Spleen (tissue), 11 donors: ENCODE results near the gene CNOT3. TPM values are rescaled to one million over a fixed set of nuclear protein-coding genes. Genes with fewer than 3 reads are reported as not detected.

Experiments used
- DNase-seq: peaks from one replicate; pipeline ENCODE4 v3.0.0-alpha.2; 2020
- H3K27ac ChIP-seq, 8 donors: fragments of 200-600 bp; sonication (generic) in 7 of 8; 1 replicate in 4 of 8; 2 replicates in 4 of 8; pipeline versions ENCODE4 v1.5.0 to v1.8.0; 2016 to 2021; ENCODE audit warnings: inconsistent platforms in 4 of 8, mild to moderate bottlenecking in 4 of 8, moderate library complexity in 1 of 8
- H3K27me3 ChIP-seq, 7 donors: fragments of 200-600 bp; sonication (generic) in 6 of 7; replicated peaks in 1 of 7; 1 replicate in 4 of 7; 2 replicates in 3 of 7; pipeline versions ENCODE4 v1.5.0 to v1.8.0; 2016 to 2021; ENCODE audit warnings: inconsistent platforms in 3 of 7, mild to moderate bottlenecking in 1 of 7
- H3K36me3 ChIP-seq, 6 donors: fragments of 200-600 bp; sonication (generic) in 5 of 6; 1 replicate in 4 of 6; 2 replicates in 2 of 6; pipeline versions ENCODE4 v1.5.0 to v1.8.0; 2016 to 2021; ENCODE audit warnings: inconsistent platforms in 2 of 6
- H3K4me1 ChIP-seq, 6 donors: fragments of 200-600 bp; sonication (generic) in 5 of 6; 1 replicate in 3 of 6; 2 replicates in 3 of 6; pipeline versions ENCODE4 v1.5.0 to v1.8.0; 2016 to 2021; ENCODE audit warnings: inconsistent platforms in 3 of 6
- H3K4me3 ChIP-seq, 8 donors: fragments of 200-600 bp; sonication (generic) in 7 of 8; 1 replicate in 4 of 8; 2 replicates in 4 of 8; pipeline versions ENCODE4 v1.5.0 to v1.8.0; 2016 to 2021; ENCODE audit warnings: inconsistent platforms in 4 of 8, mild to moderate bottlenecking in 4 of 8, moderate library complexity in 2 of 8
- H3K9me3 ChIP-seq, 8 donors: fragments of 200-600 bp; sonication (generic) in 7 of 8; 1 replicate in 4 of 8; 2 replicates in 4 of 8; pipeline versions ENCODE4 v1.5.0 to v1.8.0; 2016 to 2021; ENCODE audit warnings: inconsistent platforms in 4 of 8
- CTCF ChIP-seq, 11 experiments: fragments of 200-600 bp in 7 of 11; fragments of 450-650 bp in 4 of 11; sonication (generic) in 4 of 11; IDR thresholded peaks in 8 of 11; conservative IDR thresholded peaks in 3 of 11; 1 replicate in 7 of 11; 2 replicates in 4 of 11; pipeline versions ENCODE4 v1.4.0 to v1.8.0; 2016 to 2021; ENCODE audit warnings: antibody characterized with exemption in 11 of 11, inconsistent platforms in 4 of 11, mild to moderate bottlenecking in 1 of 11
- POLR2A ChIP-seq, 3 donors: fragments of 450-650 bp; IDR thresholded peaks; one replicate each; pipeline ENCODE4 v1.5.1; 2017; ENCODE audit warnings: antibody characterized with exemption in 3 of 3, mild to moderate bottlenecking in 1 of 3
- POLR2AphosphoS5 ChIP-seq, 3 donors: sonication (generic); formaldehyde crosslinking; IDR thresholded peaks; one replicate each; pipeline ENCODE4 v1.5.1; 2017; ENCODE audit warnings: antibody characterized with exemption in 3 of 3
- WGBS, 5 donors: extraction: QIAGEN DNeasy Blood & Tissue Kit in 3 of 5; methylation state at CpG; one replicate each; pipeline versions ENCODE4 v1.1.5 to v1.1.7; 2013 to 2018; 5-methylcytosine and 5-hydroxymethylcytosine counted together
- intact Hi-C: fragments of 100-400 bp; cut with DNase I; formaldehyde crosslinking; loops from one replicate; pipeline ENCODE4 v1.15.0; 2023; ENCODE audit warnings: low total_unique reads
- polyA plus RNA-seq, 3 donors: library from polyadenylated mRNA; stranded (reverse); fragments of 200-250 nt; gene quantifications; one replicate each; pipeline ENCODE4 v1.2.1, GENCODE V29; 2013
- total RNA-seq, 7 donors: library from RNA; depleted of rRNA in 3 of 7; stranded (reverse); fragments of >200 nt in 3 of 7; fragmentation: NEBNext Ultra II Directional in 4 of 7; extraction: Animal tissue kit (Norgen Biotek cat#: 25700) in 4 of 7; gene quantifications; one replicate each; pipeline versions ENCODE4 v1.1.0 to v1.2.1, GENCODE V29; 2016 to 2021
- donor health status: healthy with polysubstance abuse.
- donor health status: DM: no; HTN: no; CAD: no; lungs with moderate emphysema.
- donor health status: DM: no; HTN: no; CAD: no.
- donor health status: Bipolar disorder and iron deficiency.
- donor health status: healthy.
- donor health status: DM: no; HTN: no; CAD: no.
- donor health status: DM: yes; HTN: yes; CAD: no.

Gene CNOT3
- total and polyA plus RNA-seq, 10 donors = 17.7 to 56.1 (median 42.8) TPM

GRCh38 chr19:54100561-54100960, 37.0 kb upstream of the CNOT3 start, which contains the start of gene OSCAR:
Gene OSCAR, minus strand, starts transcription at chr19:54100803. Its CDS starts 11 bp downstream, at chr19:54100792.
- Histone ChIP-seq H3K36me3 (peaks cover 0 to 14% (median 2%) of the 10 kb centered on the region in 6 donors), H3K9me3 (no peaks in the 10 kb centered on the region), H3K27me3 (peaks cover 0 to 9% (median 4%) of the 10 kb centered on the region in 7 donors), H3K27ac (peak within 1 kb of the TSS in 7 of 8 donors; percentile 53 to 89 (median 77)), H3K4me3 (peak within 1 kb of the TSS in 4 of 8 donors; percentile 4 to 52 (median 26)), H3K4me1 (peaks cover 11 to 94% (median 36%) of the 10 kb centered on the region in 6 donors)
- TF ChIP-seq CTCF (IDR thresholded peaks at IDR 0.05 in 8 of 11, conservative IDR thresholded peaks at IDR 0.05 in 3 of 11) = no peak
- no peak for TF ChIP-seq POLR2A (IDR thresholded peaks at IDR 0.05)
- peak in 2 of 3 donors; percentile 10 to 52 for TF ChIP-seq POLR2AphosphoS5 (IDR thresholded peaks at IDR 0.05)
- 32 to 53% (median 41%) methylated on average over 5 of the region's 5 CpGs for WGBS, 5 donors
- DNase-seq = peak; percentile 82
- intact Hi-C loops = no loop called here

GRCh38 chr19:54102421-54103169, 35.0 kb upstream of the CNOT3 start, which contains the start of gene NDUFA3:
Gene NDUFA3, plus strand, starts transcription at chr19:54102855. Its CDS starts 24 bp downstream, at chr19:54102879.
- DNase-seq = peak; percentile 99
- WGBS, 5 donors = 3 to 4% (median 3%) methylated on average over 47 to 54 of the region's 54 CpGs
- peak within 1 kb of the TSS; percentile 66 to 89 (median 82) for H3K27ac ChIP-seq
- peaks cover 7 to 85% (median 27%) of the 10 kb centered on the region in 6 donors for H3K4me1 ChIP-seq
- intact Hi-C loops = no loop called here
- no peaks in the 10 kb centered on the region for H3K27me3 ChIP-seq
- H3K4me3 ChIP-seq = peak within 1 kb of the TSS; percentile 78 to 99 (median 94)
- H3K9me3 ChIP-seq = no peaks in the 10 kb centered on the region
- TF ChIP-seq CTCF (IDR thresholded peaks at IDR 0.05 in 8 of 11, conservative IDR thresholded peaks at IDR 0.05 in 3 of 11) = peak in 2 of 11 experiments; percentile 25 to 27
- peak in 2 of 3 donors; percentile 7 to 41 for TF ChIP-seq POLR2A (IDR thresholded peaks at IDR 0.05)
- TF ChIP-seq POLR2AphosphoS5 (IDR thresholded peaks at IDR 0.05) = peak; percentile 96 to 98 (median 97)
- peaks cover 0 to 34% (median 21%) of the 10 kb centered on the region in 6 donors for H3K36me3 ChIP-seq

GRCh38 chr19:54104998-54105715, 32.4 kb upstream of the CNOT3 start:
- H3K36me3 ChIP-seq = peaks cover 0 to 60% (median 47%) of the 10 kb centered on the region in 6 donors
- H3K27me3 ChIP-seq = no peaks in the 10 kb centered on the region
- no peaks in the 10 kb centered on the region for H3K9me3 ChIP-seq
- TF ChIP-seq POLR2A (IDR thresholded peaks at IDR 0.05) (no peak), POLR2AphosphoS5 (IDR thresholded peaks at IDR 0.05) (no peak), CTCF (IDR thresholded peaks at IDR 0.05 in 8 of 11, conservative IDR thresholded peaks at IDR 0.05 in 3 of 11) (no peak)
- DNase-seq = peak; percentile 50
- H3K4me1 ChIP-seq = peaks cover 7 to 61% (median 24%) of the 10 kb centered on the region in 6 donors
- H3K27ac ChIP-seq = no peak overlapping the region
- H3K4me3 ChIP-seq = no peak overlapping the region
- intact Hi-C loops = no loop called here
- WGBS, 5 donors = 84 to 93% (median 92%) methylated on average over 11 of the region's 11 CpGs
